GM19397 (cell line): ENCODE results near the gene NPPB.

ENCODE experiments used
- ATAC-seq: cut with Tn5 transposase; IDR thresholded peaks from one replicate; pipeline ENCODE4 v1.9.1; 2021; ENCODE audit warnings: mild to moderate bottlenecking, moderate library complexity; ENCODE audit not compliant: unreplicated experiment

NPPB gene

GRCh38 chr1:11858968-11859871, 475 bp upstream of the NPPB start:
- ATAC-seq = no peak

- ATAC-seq = no peak
Observed at GRCh38 chr1:11858158-11858557, 587 bp downstream of the NPPB start.

GRCh38 chr1:11857164-11857851, 1.4 kb downstream of the NPPB start:
- ATAC-seq = no peak

- ATAC-seq = no peak
Observed at GRCh38 chr1:11856698-11857097, 2.0 kb downstream of the NPPB start.

- ATAC-seq = no peak
Observed at GRCh38 chr1:11855430-11855829, 3.3 kb downstream of the NPPB start.

- ATAC-seq = no peak
Observed at GRCh38 chr1:11854519-11854918, 4.2 kb downstream of the NPPB start.

- no peak for ATAC-seq
Observed at GRCh38 chr1:11851180-11851579, 7.6 kb downstream of the NPPB start.

GRCh38 chr1:11850156-11850555, 8.6 kb downstream of the NPPB start:
- ATAC-seq = no peak

- ATAC-seq = no peak
Observed at GRCh38 chr1:11848373-11848700, 10.4 kb downstream of the NPPB start.

GRCh38 chr1:11847667-11848372, 10.9 kb downstream of the NPPB start, which contains the start of gene NPPA:
TSS of gene NPPA (minus strand) at chr1:11847783. CDS start at chr1:11847684, 99 bp downstream.
- ATAC-seq = no peak

GRCh38 chr1:11845641-11846335, 13.0 kb downstream of the NPPB start:
- ATAC-seq = no peak

- ATAC-seq = no peak
Observed at GRCh38 chr1:11842154-11843041, 16.3 kb downstream of the NPPB start.

GRCh38 chr1:11841245-11842153, 17.2 kb downstream of the NPPB start:
- no peak for ATAC-seq

GRCh38 chr1:11839727-11840705, 18.7 kb downstream of the NPPB start:
- ATAC-seq = no peak

- no peak for ATAC-seq
Observed at GRCh38 chr1:11838349-11839272, 20.1 kb downstream of the NPPB start.

- no peak for ATAC-seq
Observed at GRCh38 chr1:11837767-11838348, 20.9 kb downstream of the NPPB start.
